ENCODE results near the gene SKAP2. TPM values are rescaled to one million over a fixed set of nuclear protein-coding genes. Genes with fewer than 3 reads are reported as not detected.

The SKAP2 gene
- total RNA-seq, 2 donors from 2014 or later = 3.3 to 3.4 TPM

GRCh38 chr7:26670841-26671240 is 193.5 kb downstream of the SKAP2 start:
- no peaks in the 10 kb centered on the region for H3K9me3 Mint-ChIP-seq
- H3K27me3 ChIP-seq (ENCODE audit: control insufficient read depth, insufficient read depth, low read length, poor library complexity, severe bottlenecking) = peaks cover 15% of the 10 kb centered on the region

GRCh38 chr7:26670290-26670689 is 194.1 kb downstream of the SKAP2 start:
- H3K4me3 ChIP-seq (ENCODE audit: low read length) = no peak overlapping the region
- peaks cover 5% of the 10 kb centered on the region for H3K27me3 Mint-ChIP-seq (ENCODE audit: insufficient read depth)
- H3K27ac ChIP-seq (ENCODE audit: low read depth, low read length) = no peak overlapping the region
- 80 to 85% methylated on average over 1 to 2 of the region's 2 CpGs for WGBS, 2 experiments (ENCODE audit: insufficient coverage in 1 of 2, insufficient read length in 1 of 2)
- H3K9me3 ChIP-seq (ENCODE audit: control insufficient read depth, low read length) = no peaks in the 10 kb centered on the region
- H3K27ac Mint-ChIP-seq = no peak overlapping the region
- no peak overlapping the region for H3K4me3 Mint-ChIP-seq
- H3K9ac ChIP-seq (ENCODE audit: extremely low read depth, low read length, poor library complexity, severe bottlenecking) = no peak overlapping the region
- no peaks in the 10 kb centered on the region for H3K36me3 ChIP-seq (ENCODE audit: control insufficient read depth, insufficient read depth, low read length)
- TF ChIP-seq CTCF (conservative IDR thresholded peaks at IDR 0.05) = no peak
- no peak for DNase-seq
- peaks cover 2% of the 10 kb centered on the region for H3K4me1 Mint-ChIP-seq
- H3K27me3 ChIP-seq (ENCODE audit: control insufficient read depth, insufficient read depth, low read length, poor library complexity, severe bottlenecking) = peaks cover 12% of the 10 kb centered on the region
- H3K4me1 ChIP-seq (ENCODE audit: control insufficient read depth, insufficient read depth, low read length) = no peaks in the 10 kb centered on the region
- no peaks in the 10 kb centered on the region for H3K36me3 Mint-ChIP-seq (ENCODE audit: low read depth)
- no peaks in the 10 kb centered on the region for H3K9me3 Mint-ChIP-seq

More at GRCh38 chr7:26670841-26671240, 193.5 kb downstream of the SKAP2 start:
- no peak overlapping the region for H3K4me3 Mint-ChIP-seq
- peaks cover 2% of the 10 kb centered on the region for H3K4me1 Mint-ChIP-seq
- Histone ChIP-seq H3K36me3 (ENCODE audit: control insufficient read depth, insufficient read depth, low read length) (no peaks in the 10 kb centered on the region), H3K9me3 (ENCODE audit: control insufficient read depth, low read length) (no peaks in the 10 kb centered on the region), H3K4me3 (ENCODE audit: low read length) (no peak overlapping the region), H3K4me1 (ENCODE audit: control insufficient read depth, insufficient read depth, low read length) (no peaks in the 10 kb centered on the region), H3K9ac (ENCODE audit: extremely low read depth, low read length, poor library complexity, severe bottlenecking) (no peak overlapping the region), H3K27ac (ENCODE audit: low read depth, low read length) (no peak overlapping the region)
- H3K36me3 Mint-ChIP-seq (ENCODE audit: low read depth) = no peaks in the 10 kb centered on the region
- no peak for TF ChIP-seq CTCF (conservative IDR thresholded peaks at IDR 0.05)
- 83 to 86% methylated on average over 1 to 2 of the region's 2 CpGs for WGBS, 2 experiments (ENCODE audit: insufficient coverage in 1 of 2, insufficient read length in 1 of 2)
- no peak for DNase-seq
- H3K27me3 Mint-ChIP-seq (ENCODE audit: insufficient read depth) = peaks cover 5% of the 10 kb centered on the region
- no peak overlapping the region for H3K27ac Mint-ChIP-seq

GRCh38 chr7:26668821-26669220 is 195.6 kb downstream of the SKAP2 start:
- Histone ChIP-seq H3K27ac (ENCODE audit: low read depth, low read length) (no peak overlapping the region), H3K4me1 (ENCODE audit: control insufficient read depth, insufficient read depth, low read length) (no peaks in the 10 kb centered on the region), H3K9ac (ENCODE audit: extremely low read depth, low read length, poor library complexity, severe bottlenecking) (no peak overlapping the region), H3K36me3 (ENCODE audit: control insufficient read depth, insufficient read depth, low read length) (no peaks in the 10 kb centered on the region), H3K4me3 (ENCODE audit: low read length) (no peak overlapping the region), H3K9me3 (ENCODE audit: control insufficient read depth, low read length) (no peaks in the 10 kb centered on the region), H3K27me3 (ENCODE audit: control insufficient read depth, insufficient read depth, low read length, poor library complexity, severe bottlenecking) (no peaks in the 10 kb centered on the region)
- TF ChIP-seq CTCF (conservative IDR thresholded peaks at IDR 0.05) = no peak
- Mint-ChIP-seq H3K27me3 (ENCODE audit: insufficient read depth) (no peaks in the 10 kb centered on the region), H3K9me3 (no peaks in the 10 kb centered on the region), H3K27ac (no peak overlapping the region), H3K4me3 (no peak overlapping the region), H3K36me3 (ENCODE audit: low read depth) (no peaks in the 10 kb centered on the region), H3K4me1 (peaks cover 2% of the 10 kb centered on the region)
- 96 to 100% methylated on average over 1 to 3 of the region's 4 CpGs for WGBS, 2 experiments (ENCODE audit: insufficient coverage in 1 of 2, insufficient read length in 1 of 2)
- DNase-seq = no peak

Data from endodermal cell (in vitro differentiated cells).